Neutrophil (primary cell): Measurements from ENCODE around the gene SAP30BP.

Experiments
- H3K27ac ChIP-seq: fragments of 200-600 bp; sonication (generic); 2 replicates; pipeline ENCODE4 v1.5.1; 2016; ENCODE audit warnings: mild to moderate bottlenecking, moderate library complexity
- H3K27me3 ChIP-seq: fragments of 200-600 bp; sonication (generic); 2 replicates; pipeline ENCODE4 v1.6.0; 2016; ENCODE audit warnings: mild to moderate bottlenecking
- H3K36me3 ChIP-seq: fragments of 200-600 bp; sonication (generic); 2 replicates; pipeline ENCODE4 v1.5.1; 2017
- H3K4me1 ChIP-seq, 2 experiments: fragments of 200-600 bp in 1 of 2; sonication (generic) in 1 of 2; 1 replicate in 1 of 2; 2 replicates in 1 of 2; pipeline versions ENCODE4 v1.5.1 to v1.6.1; 2013 to 2016; ENCODE audit warnings: low read depth in 1 of 2, low read length in 1 of 2, mild to moderate bottlenecking in 1 of 2, moderate library complexity in 1 of 2; ENCODE audit not compliant: control insufficient read depth in 1 of 2, insufficient read depth in 1 of 2
- H3K4me3 ChIP-seq, 2 experiments: fragments of 200-600 bp in 1 of 2; sonication (generic) in 1 of 2; 1 replicate in 1 of 2; 2 replicates in 1 of 2; pipeline ENCODE4 v1.5.1; 2013 to 2016; ENCODE audit warnings: low read depth in 1 of 2, low read length in 1 of 2, mild to moderate bottlenecking in 1 of 2, moderate library complexity in 1 of 2
- H3K9me3 ChIP-seq: fragments of 200-600 bp; sonication (generic); 2 replicates; pipeline ENCODE4 v1.5.1; 2016
- CTCF ChIP-seq: fragments of 200-600 bp; sonication (generic); IDR thresholded peaks from 2 replicates; pipeline ENCODE4 v1.5.1; 2016; ENCODE audit warnings: antibody characterized with exemption

The SAP30BP gene

DNA sequence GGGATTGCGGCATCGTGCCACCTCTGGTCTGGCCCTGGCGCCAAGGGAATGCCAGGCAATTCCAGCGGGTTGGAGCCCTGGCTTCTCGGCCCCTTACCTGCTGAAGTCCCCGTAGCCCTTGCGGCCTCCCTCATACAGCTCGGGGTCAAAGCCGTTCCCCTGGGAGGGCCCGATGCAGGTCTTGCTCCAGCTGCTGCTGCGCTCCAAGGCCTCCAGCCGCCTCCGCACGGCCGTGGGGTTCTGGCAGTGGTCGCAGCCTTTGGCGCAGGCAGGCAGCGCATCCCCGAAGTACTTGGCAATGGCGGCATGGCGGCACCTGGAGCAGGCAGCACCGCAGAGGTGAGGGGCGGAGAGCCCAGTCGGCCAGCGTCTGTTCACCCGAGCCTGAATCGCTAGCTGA is 35.8 kb upstream of the SAP30BP start:
- TF ChIP-seq CTCF = no peak
- Histone ChIP-seq H3K27ac (no peak overlapping the region), H3K9me3 (no peaks in the 10 kb centered on the region), H3K4me1 (peaks cover 4 to 13% of the 10 kb centered on the region in 2 experiments), H3K36me3 (peaks cover 44% of the 10 kb centered on the region), H3K4me3 (no peak overlapping the region), H3K27me3 (peaks cover 11% of the 10 kb centered on the region)

DNA sequence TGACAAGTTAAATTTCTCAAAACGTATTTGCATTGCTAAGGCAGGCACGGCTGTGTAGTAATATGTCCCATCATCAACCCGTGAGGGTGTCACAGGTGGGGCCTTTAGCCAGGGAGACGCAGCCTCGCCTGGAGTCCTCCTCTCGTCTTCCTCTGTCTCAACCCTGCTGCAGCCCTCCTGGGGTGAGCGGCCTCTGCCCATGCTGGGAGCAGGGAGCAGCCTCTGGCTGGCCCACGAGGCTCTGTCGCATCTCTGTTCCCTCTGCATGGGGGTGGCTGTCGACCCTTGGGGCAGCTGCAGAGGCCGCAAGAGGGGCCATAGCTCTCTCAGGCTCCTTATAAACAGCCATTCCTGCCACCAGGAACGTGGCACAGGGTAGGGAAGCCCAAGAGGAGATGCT is 34.7 kb upstream of the SAP30BP start:
- Histone ChIP-seq H3K27me3 (peaks cover 11% of the 10 kb centered on the region), H3K36me3 (peaks cover 33% of the 10 kb centered on the region), H3K4me3 (no peak overlapping the region), H3K9me3 (no peaks in the 10 kb centered on the region), H3K4me1 (peaks cover 4 to 13% of the 10 kb centered on the region in 2 experiments), H3K27ac (no peak overlapping the region)
- no peak for TF ChIP-seq CTCF

GRCh38 chr17:75632863-75633485 is 34.2 kb upstream of the SAP30BP start, which contains the start of gene SMIM5:
Gene SMIM5 (plus strand): TSS chr17:75633434. CDS start chr17:75640202, 6,768 bp downstream.
- Histone ChIP-seq H3K4me1 (peaks cover 4 to 13% of the 10 kb centered on the region in 2 experiments), H3K27ac (no peak within 1 kb of the TSS), H3K9me3 (no peaks in the 10 kb centered on the region), H3K27me3 (peaks cover 11% of the 10 kb centered on the region), H3K36me3 (peaks cover 27% of the 10 kb centered on the region), H3K4me3 (no peak within 1 kb of the TSS)
- peak; percentile 86 for TF ChIP-seq CTCF

- Histone ChIP-seq H3K36me3 (peaks cover 20% of the 10 kb centered on the region), H3K4me1 (peaks cover 4 to 13% of the 10 kb centered on the region in 2 experiments), H3K9me3 (no peaks in the 10 kb centered on the region), H3K4me3 (no peak overlapping the region), H3K27ac (no peak overlapping the region), H3K27me3 (peaks cover 11% of the 10 kb centered on the region)
- TF ChIP-seq CTCF = no peak
These were observed 33.4 kb upstream of the SAP30BP start for GRCh38 chr17:75633486-75634375.

DNA sequence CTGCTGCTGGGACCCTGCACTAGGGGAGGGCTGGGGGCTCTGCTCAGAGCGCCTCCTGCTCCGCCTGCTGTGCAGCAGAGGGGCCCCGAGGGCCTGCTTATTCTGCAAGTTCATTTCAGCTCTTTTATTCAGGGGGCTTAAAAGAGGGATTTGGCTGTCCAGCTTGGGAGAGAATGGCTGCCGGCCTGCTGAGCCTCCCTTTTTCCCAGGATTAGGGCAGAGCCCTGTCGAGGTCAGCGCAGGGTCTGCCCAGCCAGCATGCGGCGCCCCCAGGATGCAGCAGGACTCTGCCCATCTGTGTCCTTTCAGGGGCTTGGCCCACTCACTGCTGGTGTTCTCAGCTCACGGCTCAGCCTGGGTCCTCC is 32.8 kb upstream of the SAP30BP start:
- Histone ChIP-seq H3K36me3 (peaks cover 17% of the 10 kb centered on the region), H3K27ac (no peak overlapping the region), H3K27me3 (peaks cover 11% of the 10 kb centered on the region), H3K4me1 (peaks cover 4 to 13% of the 10 kb centered on the region in 2 experiments), H3K4me3 (no peak overlapping the region), H3K9me3 (no peaks in the 10 kb centered on the region)
- TF ChIP-seq CTCF = no peak
